ENCODE data around the gene C2orf92.

DNA sequence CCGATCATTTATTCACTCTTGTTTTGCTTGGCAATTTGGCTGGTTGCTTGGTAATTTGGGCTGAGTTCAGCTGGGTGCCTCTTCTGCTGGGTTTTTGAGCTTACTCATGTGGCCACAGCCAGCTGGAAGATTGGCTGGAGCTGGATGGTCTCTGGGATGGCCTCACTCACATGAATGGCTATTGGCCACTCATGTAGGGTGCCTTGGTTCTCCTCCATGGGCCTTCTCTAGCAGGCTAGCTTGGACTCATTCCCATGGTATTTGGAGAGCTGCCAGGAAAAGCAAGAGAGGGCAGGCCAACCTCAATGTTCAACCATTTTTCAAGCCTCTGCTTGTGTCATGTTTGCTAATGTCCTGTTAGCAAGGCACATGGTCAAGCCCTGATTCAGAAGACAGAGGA, 60.7 kb downstream of the C2orf92 start:
- TF ChIP-seq CTCF (IDR thresholded peaks at IDR 0.05; ENCODE audit: low read length) (no peak), EZH2 (IDR thresholded peaks at IDR 0.05; ENCODE audit: borderline replicate concordance, low read length) (no peak)
